PC-3 (cell line): ENCODE data around the gene PTPRD. TPM values are rescaled to one million over a fixed set of nuclear protein-coding genes. Genes with fewer than 3 reads are reported as not detected.

ENCODE experiments used
- ATAC-seq: fragments of 200-7000 bp; cut with Tn5 transposase; 2 replicates; pipeline ENCODE4 v1.9.1; 2020; ENCODE audit warnings: mild to moderate bottlenecking, moderate library complexity
- BruUV-seq: library from RNA; stranded (reverse); fragments of 400-500 nt; replicated peaks from 2 replicates; lab custom pipeline; 2021; lab: Mats Ljungman, UMichigan
- CTCF ChIA-PET: fragments of 300-600 bp; sonication (Branson Sonifier 250); formaldehyde crosslinking; loops from one replicate; lab custom pipeline; 2022; ENCODE audit warnings: antibody characterized with exemption; lab: Charles Lee
- POLR2A ChIA-PET: fragments of 300-600 bp; sonication (Branson Sonifier 250); formaldehyde crosslinking; loops from one replicate; lab custom pipeline; 2022; ENCODE audit warnings: antibody characterized with exemption; ENCODE audit not compliant: unreplicated experiment; lab: Charles Lee
- DNase-seq: peaks from one replicate; pipeline ENCODE4 v3.0.0-alpha.2; 2015
- H2AFZ ChIP-seq: fragments of 300-600 bp; sonication (generic); 2 replicates; pipeline ENCODE4 v1.6.0; 2016; ENCODE audit warnings: antibody characterized with exemption, low read length
- H3F3A ChIP-seq: fragments of 300-600 bp; sonication (generic); one replicate; pipeline ENCODE4 v1.6.0; 2017; ENCODE audit warnings: antibody characterized with exemption, low read length, control low read depth, mild to moderate bottlenecking; ENCODE audit not compliant: unreplicated experiment
- H3K27ac ChIP-seq: fragments of 300-600 bp; sonication (generic); 2 replicates; pipeline ENCODE4 v1.5.1; 2016; ENCODE audit warnings: mild to moderate bottlenecking, low read length
- H3K27me3 ChIP-seq: fragments of 300-600 bp; sonication (generic); 2 replicates; pipeline ENCODE4 v1.6.1; 2016; ENCODE audit warnings: low read length, mixed read lengths
- H3K36me3 ChIP-seq: fragments of 300-600 bp; sonication (generic); 2 replicates; pipeline ENCODE4 v1.6.1; 2016; ENCODE audit warnings: low read depth, mixed run types, low read length, mixed read lengths
- H3K4me1 ChIP-seq: fragments of 300-600 bp; sonication (generic); 2 replicates; pipeline ENCODE4 v1.5.1; 2016; ENCODE audit warnings: low read length; ENCODE audit not compliant: insufficient read depth
- H3K4me2 ChIP-seq: fragments of 300-600 bp; sonication (generic); 2 replicates; pipeline ENCODE4 v1.6.0; 2016; ENCODE audit warnings: low read length
- H3K4me3 ChIP-seq: fragments of 300-600 bp; sonication (generic); 2 replicates; pipeline ENCODE4 v1.5.1; 2016; ENCODE audit warnings: mild to moderate bottlenecking, low read length, mixed read lengths
- H3K79me2 ChIP-seq: fragments of 300-600 bp; sonication (generic); 2 replicates; pipeline ENCODE4 v1.6.1; 2017; ENCODE audit warnings: low read length, mixed read lengths
- H3K9ac ChIP-seq: fragments of 300-600 bp; sonication (generic); 2 replicates; pipeline ENCODE4 v1.6.0; 2016; ENCODE audit warnings: mild to moderate bottlenecking, low read length
- H3K9me2 ChIP-seq: fragments of 300-600 bp; sonication (generic); replicated peaks from 2 replicates; pipeline ENCODE4 v1.6.1; 2016; ENCODE audit warnings: mixed run types, low read length, mixed read lengths
- H3K9me3 ChIP-seq: fragments of 300-600 bp; sonication (generic); 2 replicates; pipeline ENCODE4 v1.6.1; 2016; ENCODE audit warnings: low read length, mixed read lengths
- H4K20me1 ChIP-seq: fragments of 300-600 bp; sonication (generic); 2 replicates; pipeline ENCODE4 v1.6.1; 2016; ENCODE audit warnings: low read length, mixed read lengths
- EZH2 ChIP-seq: fragments of 300-600 bp; sonication (generic); IDR thresholded peaks from one replicate; pipeline ENCODE4 v1.6.1; 2017; ENCODE audit warnings: antibody characterized with exemption, mild to moderate bottlenecking, low read length; ENCODE audit not compliant: unreplicated experiment
- EZH2phosphoT487 ChIP-seq: fragments of 300-600 bp; sonication (generic); IDR thresholded peaks from 2 replicates; pipeline ENCODE4 v1.6.1; 2018; ENCODE audit warnings: mild to moderate bottlenecking, antibody characterized with exemption, low read length, borderline replicate concordance
- intact Hi-C: fragments of 100-400 bp; cut with micrococcal nuclease; formaldehyde crosslinking; loops from 2 replicates; pipeline ENCODE4 v1.9.0; 2023
- total RNA-seq: library from RNA; depleted of rRNA; stranded (reverse); fragments of >200 nt; gene quantifications from 2 replicates; pipeline ENCODE4 v1.2.3, GENCODE V29; 2014
- TF ChIP-seq, protein P1 (sequence below): fragments of 300-600 bp; sonication (generic); conservative IDR thresholded peaks from 2 replicates; pipeline ENCODE4 v1.5.1; 2017; ENCODE audit warnings: antibody characterized with exemption, low read depth, mild to moderate bottlenecking, low read length

PTPRD gene
- total RNA-seq, 1 experiment from 2014 or later = not detected

DNA sequence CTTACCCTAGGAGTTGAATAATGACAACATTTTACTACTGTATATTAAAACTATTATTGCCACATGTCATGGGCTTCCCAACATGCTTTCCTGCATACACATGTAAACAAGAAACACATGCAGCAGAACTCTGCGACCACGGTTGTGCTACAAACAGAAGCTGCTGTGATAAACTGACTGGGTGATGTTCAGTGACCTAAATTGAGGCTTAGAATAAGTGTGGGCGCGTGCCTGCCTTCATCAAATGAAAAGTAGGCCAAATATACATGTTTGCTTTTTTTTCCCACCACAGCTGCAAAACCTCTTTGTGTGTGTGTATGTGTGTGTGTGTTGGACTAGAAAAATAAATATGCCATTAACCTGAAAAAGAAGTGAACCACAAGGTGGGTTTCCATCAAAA lies 1202.1 kb downstream of the PTPRD start:
- ATAC-seq = no peak
- intact Hi-C loops = no loop called here
- Histone ChIP-seq H3F3A (no peaks in the 10 kb centered on the region), H3K4me1 (no peaks in the 10 kb centered on the region), H3K4me2 (no peak overlapping the region), H3K36me3 (no peaks in the 10 kb centered on the region), H2AFZ (no peak overlapping the region), H3K27me3 (no peaks in the 10 kb centered on the region), H3K9ac (no peak overlapping the region), H4K20me1 (no peaks in the 10 kb centered on the region), H3K27ac (no peak overlapping the region), H3K9me2 (no peaks in the 10 kb centered on the region), H3K9me3 (no peaks in the 10 kb centered on the region), H3K79me2 (no peaks in the 10 kb centered on the region), H3K4me3 (no peak overlapping the region)
- TF ChIP-seq, protein P1, sequence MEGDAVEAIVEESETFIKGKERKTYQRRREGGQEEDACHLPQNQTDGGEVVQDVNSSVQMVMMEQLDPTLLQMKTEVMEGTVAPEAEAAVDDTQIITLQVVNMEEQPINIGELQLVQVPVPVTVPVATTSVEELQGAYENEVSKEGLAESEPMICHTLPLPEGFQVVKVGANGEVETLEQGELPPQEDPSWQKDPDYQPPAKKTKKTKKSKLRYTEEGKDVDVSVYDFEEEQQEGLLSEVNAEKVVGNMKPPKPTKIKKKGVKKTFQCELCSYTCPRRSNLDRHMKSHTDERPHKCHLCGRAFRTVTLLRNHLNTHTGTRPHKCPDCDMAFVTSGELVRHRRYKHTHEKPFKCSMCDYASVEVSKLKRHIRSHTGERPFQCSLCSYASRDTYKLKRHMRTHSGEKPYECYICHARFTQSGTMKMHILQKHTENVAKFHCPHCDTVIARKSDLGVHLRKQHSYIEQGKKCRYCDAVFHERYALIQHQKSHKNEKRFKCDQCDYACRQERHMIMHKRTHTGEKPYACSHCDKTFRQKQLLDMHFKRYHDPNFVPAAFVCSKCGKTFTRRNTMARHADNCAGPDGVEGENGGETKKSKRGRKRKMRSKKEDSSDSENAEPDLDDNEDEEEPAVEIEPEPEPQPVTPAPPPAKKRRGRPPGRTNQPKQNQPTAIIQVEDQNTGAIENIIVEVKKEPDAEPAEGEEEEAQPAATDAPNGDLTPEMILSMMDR = no peak
- no peak for TF ChIP-seq EZH2
- TF ChIP-seq EZH2phosphoT487 = no peak
- POLR2A ChIA-PET = no interaction called here
- no peak for DNase-seq
- no TSS peak for BruUV-seq
- CTCF ChIA-PET = no interaction called here

DNA sequence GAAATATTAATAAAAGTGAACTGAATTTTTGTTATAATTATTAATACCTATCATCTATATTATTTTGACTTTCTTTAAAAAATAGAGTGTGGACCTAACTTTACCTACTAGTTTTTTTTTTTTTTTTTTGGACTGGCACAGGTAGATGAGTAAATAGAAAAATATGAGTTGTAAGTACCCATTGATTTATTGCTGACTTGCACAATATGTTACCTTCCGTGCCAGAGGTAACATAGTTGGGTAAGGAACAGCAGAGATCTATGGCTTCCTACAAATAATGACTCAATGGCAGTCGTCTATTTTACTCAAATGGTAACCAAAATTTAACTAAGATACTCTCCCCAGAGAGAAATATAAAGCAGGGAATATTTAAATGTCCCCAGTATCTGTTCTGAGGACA lies 1212.8 kb downstream of the PTPRD start:
- Histone ChIP-seq H3K27me3 (no peaks in the 10 kb centered on the region), H3K9ac (no peak overlapping the region), H3K9me2 (no peaks in the 10 kb centered on the region), H3K36me3 (no peaks in the 10 kb centered on the region), H3F3A (no peaks in the 10 kb centered on the region), H2AFZ (no peak overlapping the region), H3K4me2 (no peak overlapping the region), H4K20me1 (no peaks in the 10 kb centered on the region), H3K4me3 (no peak overlapping the region), H3K79me2 (no peaks in the 10 kb centered on the region), H3K4me1 (no peaks in the 10 kb centered on the region), H3K9me3 (no peaks in the 10 kb centered on the region), H3K27ac (no peak overlapping the region)
- intact Hi-C loops = no loop called here
- ATAC-seq (no peak), DNase-seq (no peak)
- CTCF ChIA-PET = no interaction called here
- POLR2A ChIA-PET = no interaction called here
- no TSS peak for BruUV-seq
- TF ChIP-seq EZH2 = no peak
- TF ChIP-seq, protein P1 = no peak
- no peak for TF ChIP-seq EZH2phosphoT487

DNA sequence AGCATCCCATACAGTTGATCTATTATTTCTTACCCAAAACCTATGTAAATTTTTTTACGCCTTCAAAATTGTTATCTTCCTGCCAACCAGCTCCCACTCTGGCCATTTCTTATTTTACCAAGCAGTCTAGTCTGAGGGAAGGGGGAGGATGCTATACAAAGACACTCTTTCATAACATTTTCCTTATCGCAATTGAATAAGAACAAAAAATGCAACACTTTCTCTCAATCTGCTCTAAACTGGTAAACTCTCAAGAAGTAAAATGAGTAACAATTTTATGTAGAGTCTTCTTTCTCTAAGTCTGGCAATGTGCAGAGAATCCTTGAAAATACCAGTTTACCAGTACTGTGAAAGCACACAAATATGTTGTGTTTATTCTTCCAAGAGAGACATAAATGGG lies 1216.3 kb downstream of the PTPRD start:
- no peaks in the 10 kb centered on the region for H3K36me3 ChIP-seq
- no peak for ATAC-seq
- H3K79me2 ChIP-seq = no peaks in the 10 kb centered on the region
- H3K4me3 ChIP-seq = no peak overlapping the region
- H4K20me1 ChIP-seq = no peaks in the 10 kb centered on the region
- H3K9me2 ChIP-seq = no peaks in the 10 kb centered on the region
- H3K9me3 ChIP-seq = no peaks in the 10 kb centered on the region
- ChIA-PET CTCF (no interaction called here), POLR2A (no interaction called here)
- no peak overlapping the region for H3K27ac ChIP-seq
- TF ChIP-seq, protein P1 = no peak
- TF ChIP-seq EZH2phosphoT487 (no peak), EZH2 (no peak)
- no TSS peak for BruUV-seq
- H3K4me1 ChIP-seq = no peaks in the 10 kb centered on the region
- H3K27me3 ChIP-seq = no peaks in the 10 kb centered on the region
- no peak overlapping the region for H2AFZ ChIP-seq
- no peak overlapping the region for H3K4me2 ChIP-seq
- no peak for DNase-seq
- intact Hi-C loops = no loop called here
- H3K9ac ChIP-seq = no peak overlapping the region
- no peaks in the 10 kb centered on the region for H3F3A ChIP-seq
